GF-D8 (cell line): ENCODE results near the gene C19orf25.
"Not testable (repeated sequence)": the region's sequence is repeated elsewhere in the genome, so short reads cannot be mapped to it uniquely, and the experiment has no call there.

Source experiments
- DNase-seq: peaks from one replicate; lab custom pipeline; 2025; lab: John Stamatoyannopoulos, UW

The C19orf25 gene

DNA sequence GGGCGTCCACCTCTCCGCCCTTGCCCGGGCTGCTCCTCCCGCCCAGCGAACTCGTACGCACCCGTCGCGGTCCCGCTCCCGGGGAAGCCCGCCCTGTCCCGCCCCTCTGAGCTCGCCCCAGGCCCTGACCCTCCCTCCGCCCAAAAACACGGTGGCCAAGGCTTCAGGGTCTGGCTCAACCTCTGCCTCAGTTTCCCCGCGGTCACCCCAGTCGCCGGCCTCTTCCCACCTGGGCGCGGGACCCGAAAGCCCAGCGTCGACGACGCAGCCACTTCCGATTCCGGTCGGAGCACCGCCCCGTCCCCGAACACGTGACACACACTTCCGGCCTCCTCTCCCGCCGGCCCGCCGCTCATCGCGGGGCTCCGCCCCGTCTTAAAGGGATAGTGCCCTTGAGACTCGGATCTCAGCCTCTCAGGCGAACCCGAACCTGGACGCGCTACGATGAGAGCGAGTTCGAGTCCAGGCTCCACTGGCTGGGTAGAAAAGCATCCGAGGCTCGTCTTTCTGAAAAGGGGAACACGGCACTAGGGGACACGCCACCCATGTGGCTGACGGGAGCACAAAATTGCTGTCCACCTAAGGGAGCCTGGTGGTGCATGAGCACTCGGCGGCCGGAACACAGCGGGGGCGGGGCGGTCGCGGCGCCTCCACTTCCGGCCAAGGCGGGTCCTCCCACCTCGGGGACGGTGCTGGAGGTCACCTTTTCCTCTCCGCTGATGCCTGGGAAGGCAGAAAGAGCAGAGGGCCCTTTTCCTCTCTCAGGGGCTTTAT is at the start of gene C19orf25:
TSS of gene C19orf25 (minus strand) at position 282 of the 774 bp plus-strand sequence. CDS start 312 bp downstream, outside the sequence.
- peak; percentile 83 for DNase-seq

- DNase-seq = no peak
Measured at GRCh38 chr19:1527650-1528309, 48.8 kb upstream of the C19orf25 start.

- no peak for DNase-seq
Measured at GRCh38 chr19:1526979-1527649, 48.1 kb upstream of the C19orf25 start.

DNA sequence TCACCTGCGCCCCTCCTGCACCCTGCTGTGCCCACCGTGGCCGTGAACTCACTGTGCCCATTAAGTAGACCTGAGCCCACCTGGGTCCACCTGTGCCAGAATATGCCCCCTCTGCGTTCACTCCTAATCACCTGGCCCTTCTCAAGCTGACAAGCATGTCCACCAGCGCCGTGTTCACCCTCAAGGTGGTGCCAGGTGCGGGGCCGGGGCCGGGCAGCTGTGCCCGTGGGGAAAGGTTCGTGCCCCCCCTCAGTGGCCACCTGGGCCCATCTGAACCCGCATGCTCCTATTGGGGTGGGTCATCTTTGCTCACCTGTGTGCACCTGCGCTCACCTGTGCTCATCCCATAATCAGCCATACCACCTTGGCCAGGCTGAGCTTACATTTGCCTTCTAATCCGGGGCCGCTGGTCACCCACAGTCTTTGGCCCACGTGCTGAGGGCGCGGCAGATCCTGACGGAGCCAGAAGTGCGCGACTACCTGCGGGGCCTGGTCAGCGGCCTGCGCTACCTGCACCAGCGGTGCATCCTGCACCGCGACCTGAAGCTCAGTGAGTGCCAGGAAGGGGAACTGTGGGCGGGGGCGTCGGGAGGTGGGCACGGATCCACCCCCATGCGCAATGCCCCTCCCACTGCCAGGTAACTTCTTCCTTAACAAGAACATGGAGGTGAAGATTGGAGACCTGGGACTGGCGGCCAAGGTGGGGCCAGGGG is 47.2 kb upstream of the C19orf25 start:
- DNase-seq = no peak

- DNase-seq = no peak
Measured at GRCh38 chr19:1525343-1525742, 46.3 kb upstream of the C19orf25 start.

DNA sequence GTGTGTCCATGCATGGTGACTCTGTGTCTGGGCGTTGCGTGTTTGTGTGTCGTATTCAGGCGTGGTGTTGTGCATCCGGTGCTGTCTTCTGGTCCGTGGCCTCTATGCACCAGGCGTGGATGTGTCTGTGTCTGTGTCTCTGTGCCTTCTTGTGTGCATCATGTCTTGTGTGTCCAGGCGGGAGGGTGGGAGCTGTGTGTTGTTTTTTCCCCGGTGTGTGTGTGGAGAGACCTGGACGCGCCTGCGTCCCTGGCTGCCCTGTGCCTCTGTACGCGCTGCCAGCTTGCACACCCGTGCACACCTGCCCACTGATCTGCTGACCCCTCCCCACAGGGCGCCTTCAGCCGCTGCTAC is 45.9 kb upstream of the C19orf25 start:
- no peak for DNase-seq

GRCh38 chr19:1524287-1524971 is 45.4 kb upstream of the C19orf25 start:
- no peak for DNase-seq

DNA sequence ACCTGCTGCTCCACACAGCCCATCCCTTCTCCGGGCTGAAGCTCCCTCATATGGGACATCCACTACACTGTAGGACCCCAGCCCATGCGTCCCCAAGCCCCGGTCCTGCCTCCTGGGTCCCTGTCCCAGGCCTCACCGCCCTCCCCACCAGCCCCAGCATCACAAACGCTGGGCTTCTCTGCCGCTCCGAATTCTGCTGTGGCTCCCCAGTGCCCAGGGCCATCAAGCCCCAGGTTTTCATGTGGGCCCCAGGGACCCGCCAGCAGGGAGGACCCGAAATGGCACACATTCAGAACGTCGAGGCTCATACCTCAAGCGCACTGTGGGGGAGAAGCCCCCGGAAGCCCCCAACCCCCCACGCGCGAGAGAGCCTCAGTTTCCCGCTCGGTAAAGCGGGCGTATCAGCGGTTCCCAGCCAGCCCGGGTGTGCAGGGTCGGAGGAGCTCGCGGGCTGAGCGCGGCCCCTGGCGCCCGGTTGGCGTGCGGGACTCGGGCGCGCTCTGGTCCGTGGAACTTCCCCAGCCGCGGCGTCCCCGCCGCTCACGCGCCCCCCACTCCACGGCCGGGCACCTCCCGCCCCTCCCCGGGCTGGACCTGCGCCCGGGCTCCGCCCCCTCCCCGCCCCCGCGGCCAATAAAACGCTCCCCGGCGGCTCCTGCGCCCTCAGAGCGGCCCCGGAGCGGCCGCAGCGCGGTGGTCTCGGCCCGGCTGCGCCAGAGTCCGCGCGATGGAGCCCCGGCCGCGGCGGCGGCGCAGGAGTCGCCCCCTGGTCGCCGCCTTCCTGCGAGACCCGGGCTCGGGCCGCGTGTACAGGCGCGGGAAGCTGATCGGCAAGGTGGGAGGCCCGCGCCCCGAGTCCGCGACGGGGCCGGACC is 44.6 kb upstream of the C19orf25 start, which contains the start of gene PLK5:
TSS of gene PLK5 (plus strand) at position 666 of the 875 bp plus-strand sequence. CDS start 2,920 bp downstream, outside the sequence.
- no peak for DNase-seq

DNA sequence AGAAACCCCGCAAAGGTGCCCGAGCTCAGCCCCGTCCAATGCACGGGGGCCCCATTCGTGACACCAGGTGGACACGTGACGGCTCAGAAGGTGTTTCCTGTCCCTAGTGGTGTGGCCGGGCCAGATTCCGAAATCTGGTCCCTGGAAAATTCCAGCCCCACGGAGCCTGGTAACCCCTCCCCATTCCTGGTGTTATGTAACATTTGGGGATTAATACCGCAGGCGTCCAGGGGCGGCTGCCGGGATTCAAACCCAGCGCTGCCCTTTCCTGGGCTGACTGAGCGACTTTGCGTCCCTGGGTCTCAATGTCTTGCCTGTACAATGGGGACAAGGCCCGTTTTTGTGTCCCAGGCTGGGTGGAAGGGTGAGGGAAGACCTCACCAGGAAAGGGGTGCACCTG is 43.8 kb upstream of the C19orf25 start:
- DNase-seq = no peak

DNA sequence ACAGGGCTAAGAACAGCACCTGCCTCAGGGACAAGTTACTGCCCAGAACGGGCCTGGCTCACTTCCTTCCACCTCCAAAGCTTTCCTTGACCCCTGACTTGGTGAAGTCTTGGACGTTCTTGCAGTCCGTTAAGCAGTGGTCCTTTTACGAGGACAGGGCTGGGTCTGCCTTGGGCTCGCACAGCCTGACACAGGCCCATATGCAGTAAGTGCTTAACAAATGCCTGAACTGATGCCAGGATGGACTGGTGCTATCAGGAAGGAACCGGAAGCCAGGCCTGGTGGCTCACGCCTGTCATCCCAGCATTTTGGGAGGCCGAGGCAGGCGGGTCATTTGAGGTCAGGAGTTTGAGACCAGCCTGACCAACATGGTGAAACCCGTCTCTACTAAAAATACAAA is 43.0 kb upstream of the C19orf25 start:
- no peak for DNase-seq

DNA sequence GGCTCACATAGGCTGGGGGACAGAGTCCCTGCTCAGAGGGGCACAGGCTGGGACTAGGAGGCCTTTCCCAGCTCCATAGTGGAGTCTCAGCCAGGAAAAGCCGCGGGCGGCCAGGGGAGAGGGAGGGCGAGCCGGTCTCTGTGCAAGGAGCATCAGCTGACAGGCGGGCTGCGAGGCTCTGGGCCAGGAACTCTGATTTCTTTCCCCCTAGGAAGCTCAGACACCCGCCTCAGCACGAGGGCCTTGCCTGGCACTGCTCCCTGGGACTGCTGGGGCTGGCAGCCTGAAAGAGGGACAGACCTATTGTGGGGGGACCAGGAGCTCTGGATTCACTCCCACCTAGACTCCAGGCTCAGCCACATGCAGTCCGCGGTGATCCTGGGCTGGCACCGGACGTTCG is 42.6 kb upstream of the C19orf25 start:
- no peak for DNase-seq

DNA sequence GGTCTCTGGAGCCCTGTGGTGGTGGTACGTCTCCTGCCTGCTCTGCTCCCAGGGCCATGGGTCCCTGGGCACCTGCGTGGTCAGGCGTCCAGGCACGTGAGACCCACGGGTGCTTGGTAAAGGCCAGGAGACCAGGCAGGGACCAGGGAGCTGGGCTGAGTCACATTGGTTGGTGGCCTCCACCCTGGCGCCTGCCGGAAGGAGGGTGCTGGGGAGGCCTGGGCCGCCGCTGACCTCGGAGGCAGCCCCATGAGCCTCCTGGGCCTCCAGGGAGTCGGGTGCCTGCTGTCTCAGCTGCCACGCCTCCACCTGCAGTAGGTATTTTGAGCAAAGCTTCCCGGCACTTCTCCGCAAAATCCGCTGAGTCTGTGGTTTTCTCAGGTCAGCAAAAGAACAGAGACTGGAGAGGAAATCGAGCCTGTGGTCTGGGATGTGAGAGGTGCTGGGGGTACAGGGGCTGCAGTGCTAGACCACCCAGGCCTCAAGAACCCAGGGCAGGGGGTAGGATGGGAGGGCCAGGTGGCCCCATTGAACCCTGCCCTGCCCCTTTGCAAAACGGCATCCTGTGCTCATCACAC is 41.3 kb upstream of the C19orf25 start:
- no peak for DNase-seq

GRCh38 chr19:1519802-1520201 is 40.8 kb upstream of the C19orf25 start:
- DNase-seq = not testable (repeated sequence)

GRCh38 chr19:1518471-1518870 is 39.5 kb upstream of the C19orf25 start:
- DNase-seq = no peak

GRCh38 chr19:1516395-1516753 is 37.4 kb upstream of the C19orf25 start:
- DNase-seq = no peak

DNA sequence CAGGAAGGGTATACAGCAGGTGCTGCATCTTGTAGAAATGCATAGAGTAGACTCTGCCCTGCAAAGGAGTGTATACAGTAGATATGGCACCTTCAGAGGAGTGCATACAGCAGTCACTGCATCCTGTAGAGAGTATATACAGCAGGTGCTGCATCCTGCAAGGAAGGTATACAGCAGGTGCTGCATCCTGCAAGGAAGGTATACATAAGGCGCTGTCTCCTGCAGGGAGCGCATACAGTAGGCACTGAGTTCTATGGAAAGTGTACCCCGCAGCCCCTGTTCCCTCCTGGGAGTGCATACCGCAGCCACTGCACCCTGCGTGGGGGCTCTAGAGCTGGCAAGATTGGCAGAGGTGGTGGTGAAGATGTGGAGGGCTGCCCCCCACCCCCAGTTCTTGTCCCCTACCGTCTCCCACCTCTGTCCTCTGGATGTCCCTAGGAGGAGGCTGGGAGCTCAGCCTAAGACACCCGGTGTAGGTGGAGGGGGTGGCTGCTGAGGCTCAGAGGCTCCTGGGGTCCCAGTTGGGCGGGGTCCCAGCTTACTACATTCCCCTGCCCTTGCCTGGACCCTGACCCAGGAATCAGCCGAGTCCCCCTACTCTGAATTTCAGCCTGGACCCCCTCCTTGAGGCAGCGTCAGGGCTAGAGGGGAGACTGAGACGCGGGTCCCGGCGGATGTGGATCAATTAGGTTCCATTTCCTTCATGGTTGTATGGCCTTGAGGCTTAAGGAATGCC is 36.1 kb upstream of the C19orf25 start:
- no peak for DNase-seq

- no peak for DNase-seq
Measured at GRCh38 chr19:1514295-1514661, 35.3 kb upstream of the C19orf25 start.

DNA sequence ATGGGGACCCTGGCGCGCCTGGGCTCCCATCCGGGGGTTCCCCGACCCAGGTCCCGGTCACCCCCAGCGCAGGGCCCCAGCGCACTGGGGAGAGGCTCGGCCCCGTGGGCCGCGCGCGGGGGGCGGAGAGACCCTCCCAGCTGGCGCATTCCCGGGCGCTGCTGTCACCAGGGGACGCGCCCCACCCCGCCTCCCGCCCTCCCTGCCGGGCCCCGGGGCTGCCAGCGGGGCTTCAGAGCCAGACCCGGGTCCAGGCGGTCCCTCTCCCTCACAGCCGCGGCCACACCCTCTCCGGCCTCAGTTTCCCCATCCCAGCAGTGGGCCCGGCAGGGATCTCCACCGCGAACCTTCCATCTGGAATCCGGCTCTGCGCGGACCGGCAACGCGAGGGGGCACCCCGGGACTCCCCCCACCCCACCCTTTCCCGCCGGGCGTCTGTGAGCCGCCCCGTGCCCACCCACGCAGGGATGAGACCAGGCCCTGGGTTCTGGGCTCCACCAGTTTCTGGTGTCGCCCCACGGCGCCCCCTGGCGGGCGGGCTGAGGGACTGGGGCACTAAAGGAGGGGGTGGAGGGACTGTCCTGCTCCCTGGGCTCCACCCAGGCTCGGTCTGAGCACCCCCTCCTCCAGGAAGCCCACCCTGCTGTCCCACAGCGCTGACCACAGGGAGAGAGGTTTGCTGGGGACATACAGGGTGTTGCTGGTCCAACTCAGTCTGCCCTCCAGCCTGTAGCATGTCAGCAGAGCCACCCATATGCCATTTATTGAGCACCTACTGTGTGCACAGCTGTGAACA is 34.7 kb upstream of the C19orf25 start:
- no peak for DNase-seq
